Kidney epithelial cell (primary cell): ENCODE measurements around the gene RAP1GDS1. TPM values are rescaled to one million over a fixed set of nuclear protein-coding genes. Genes with fewer than 3 reads are reported as not detected.

ENCODE experiments used
- DNase-seq: peaks from one replicate; pipeline ENCODE4 v3.0.0-alpha.2; 2010; ENCODE audit warnings: low read depth
- H3K27me3 ChIP-seq: 2 replicates; pipeline ENCODE4 v1.6.0; 2011; ENCODE audit warnings: low read length; ENCODE audit not compliant: control insufficient read depth, insufficient read depth
- H3K36me3 ChIP-seq: 2 replicates; pipeline ENCODE4 v1.5.1; 2011; ENCODE audit warnings: low read length; ENCODE audit not compliant: control insufficient read depth, insufficient read depth
- H3K4me3 ChIP-seq: 2 replicates; pipeline ENCODE4 v1.5.1; 2011; ENCODE audit warnings: low read depth, mild to moderate bottlenecking, control low read depth, low read length
- CTCF ChIP-seq: IDR thresholded peaks from 2 replicates; pipeline ENCODE4 v1.5.1; 2011; ENCODE audit warnings: mild to moderate bottlenecking, moderate library complexity, low read length, control low read depth, inconsistent platforms; ENCODE audit not compliant: insufficient read depth, poor library complexity, severe bottlenecking
- total RNA-seq: library from RNA; depleted of rRNA; stranded (reverse); fragments of >200 nt; gene quantifications from 2 replicates; pipeline ENCODE4 v1.2.3, GENCODE V29; 2015

The RAP1GDS1 gene
- total RNA-seq, 1 donor from 2014 or later = 53.3 TPM

- Histone ChIP-seq H3K36me3 (no peaks in the 10 kb centered on the region), H3K27me3 (no peaks in the 10 kb centered on the region), H3K4me3 (no peak overlapping the region)
- no peak for TF ChIP-seq CTCF
- no peak for DNase-seq
These were observed 201.3 kb downstream of the RAP1GDS1 start for GRCh38 chr4:98462487-98462886.

GRCh38 chr4:98466868-98467599 lies 205.8 kb downstream of the RAP1GDS1 start:
- no peaks in the 10 kb centered on the region for H3K27me3 ChIP-seq
- H3K36me3 ChIP-seq = no peaks in the 10 kb centered on the region
- H3K4me3 ChIP-seq = no peak overlapping the region
- no peak for DNase-seq
- no peak for TF ChIP-seq CTCF

GRCh38 chr4:98467627-98468072 lies 206.5 kb downstream of the RAP1GDS1 start:
- DNase-seq = peak; percentile 69
- no peaks in the 10 kb centered on the region for H3K36me3 ChIP-seq
- peak overlapping the region; percentile 27 for H3K4me3 ChIP-seq
- peak; percentile 77 for TF ChIP-seq CTCF
- no peaks in the 10 kb centered on the region for H3K27me3 ChIP-seq

GRCh38 chr4:98468709-98469108 lies 207.5 kb downstream of the RAP1GDS1 start:
- Histone ChIP-seq H3K27me3 (no peaks in the 10 kb centered on the region), H3K4me3 (no peak overlapping the region), H3K36me3 (no peaks in the 10 kb centered on the region)
- DNase-seq = no peak
- TF ChIP-seq CTCF = no peak

GRCh38 chr4:98469771-98470170 lies 208.6 kb downstream of the RAP1GDS1 start:
- H3K27me3 ChIP-seq = no peaks in the 10 kb centered on the region
- DNase-seq = no peak
- H3K36me3 ChIP-seq = no peaks in the 10 kb centered on the region
- TF ChIP-seq CTCF = no peak
- no peak overlapping the region for H3K4me3 ChIP-seq

- TF ChIP-seq CTCF = no peak
- no peak overlapping the region for H3K4me3 ChIP-seq
- H3K36me3 ChIP-seq = no peaks in the 10 kb centered on the region
- DNase-seq = no peak
- no peaks in the 10 kb centered on the region for H3K27me3 ChIP-seq
These were observed 209.2 kb downstream of the RAP1GDS1 start for GRCh38 chr4:98470366-98470765.
